GM12878 (cell line): Measurements from ENCODE around the gene E2F2. TPM values are rescaled to one million over a fixed set of nuclear protein-coding genes. Genes with fewer than 3 reads are reported as not detected.

Experiments used
- BACH1 ChIP-seq: fragments of 450-650 bp; IDR thresholded peaks from 2 replicates; pipeline ENCODE4 v1.6.1; 2017; ENCODE audit warnings: mild to moderate bottlenecking, borderline replicate concordance
- BCL11A ChIP-seq: IDR thresholded peaks from 2 replicates; pipeline ENCODE4 v1.6.1; 2011; ENCODE audit warnings: low read depth, low read length
- BHLHE40 ChIP-seq, 2 experiments: fragments of 450-650 bp in 1 of 2; IDR thresholded peaks; 2 replicates each; pipeline ENCODE4 v1.6.1; 2011 to 2017; ENCODE audit warnings: low read depth in 2 of 2, borderline replicate concordance in 1 of 2, improper control_type of control experiment in 1 of 2, low read length in 1 of 2, mild to moderate bottlenecking in 1 of 2
- CBFB ChIP-seq: IDR thresholded peaks from 2 replicates; pipeline ENCODE4 v1.6.1; 2016; ENCODE audit warnings: antibody characterized with exemption, low read depth
- CEBPB ChIP-seq, 2 experiments: fragments of 150-350 bp in 1 of 2; IDR thresholded peaks; 2 replicates each; pipeline ENCODE4 v1.6.1; 2012 to 2014; ENCODE audit warnings: low read depth in 2 of 2, low read length in 2 of 2, borderline replicate concordance in 1 of 2, inconsistent platforms in 1 of 2
- LARP7 ChIP-seq: fragments of 450-650 bp; IDR thresholded peaks from 2 replicates; pipeline ENCODE4 v1.6.1; 2017; ENCODE audit warnings: mild to moderate bottlenecking
- NFXL1 ChIP-seq: fragments of 450-650 bp; IDR thresholded peaks from 2 replicates; pipeline ENCODE4 v1.6.1; 2017; ENCODE audit warnings: antibody characterized with exemption, mild to moderate bottlenecking, borderline replicate concordance
- NR2F1 ChIP-seq: fragments of 450-650 bp; conservative IDR thresholded peaks from 2 replicates; pipeline ENCODE4 v1.6.1; 2017; ENCODE audit warnings: mild to moderate bottlenecking
- PAX5 ChIP-seq: IDR thresholded peaks from 2 replicates; pipeline ENCODE4 v1.6.1; 2011; ENCODE audit warnings: low read depth, low read length, borderline replicate concordance
- PRDM15 ChIP-seq: fragments of 450-650 bp; formaldehyde crosslinking; IDR thresholded peaks from 2 replicates; pipeline ENCODE4 v1.4.0; 2020; ENCODE audit warnings: mild to moderate bottlenecking, moderate library complexity
- RBBP5 ChIP-seq: fragments of 200-600 bp; sonication (generic); conservative IDR thresholded peaks from 2 replicates; pipeline ENCODE4 v1.6.1; 2016
- SMARCA5 ChIP-seq: fragments of 450-650 bp; IDR thresholded peaks from 2 replicates; pipeline ENCODE4 v1.6.1; 2017; ENCODE audit warnings: mild to moderate bottlenecking
- TCF12 ChIP-seq: IDR thresholded peaks from 2 replicates; pipeline ENCODE4 v1.6.1; 2011; ENCODE audit warnings: low read depth, mild to moderate bottlenecking, low read length
- ZBED1 ChIP-seq: IDR thresholded peaks from 2 replicates; pipeline ENCODE4 v1.6.1; 2016; ENCODE audit warnings: borderline replicate concordance
- polyA plus RNA-seq, 11 experiments: library from polyadenylated mRNA; depleted of rRNA in 4 of 11; unstranded in 6 of 11; stranded (reverse) in 5 of 11; fragments of >200 nt; fragmentation: Nextera tagmentation in 4 of 11; fragmentation: Illumina TruSeq in 1 of 11; extraction: Ambion mirVana in 4 of 11; extraction: Trizol in 1 of 11; gene quantifications; 1 replicate in 1 of 11; 2 replicates in 10 of 11; pipeline versions ENCODE4 v1.2.1 to v1.2.3, GENCODE V29; 2011 to 2016; ENCODE audit warnings: inconsistent platforms in 2 of 11, missing spikeins in 2 of 11, low read depth in 1 of 11
- total RNA-seq, 4 experiments: library from RNA; depleted of rRNA in 3 of 4; stranded (reverse); fragments of >200 nt in 3 of 4; fragmentation: Illumina TruSeq in 1 of 4; extraction: Trizol in 1 of 4; gene quantifications; 2 replicates each; pipeline versions ENCODE4 v1.2.1 to v1.2.3, GENCODE V29; 2013 to 2021
- TF ChIP-seq, protein P1 (sequence below): fragments of 450-650 bp; IDR thresholded peaks from 2 replicates; pipeline ENCODE4 v1.6.1; 2014; ENCODE audit warnings: mild to moderate bottlenecking
- TF ChIP-seq, protein P2 (sequence below): IDR thresholded peaks from 2 replicates; pipeline ENCODE4 v1.6.1; 2012; ENCODE audit warnings: low read depth, low read length, improper control_type of control experiment

E2F2 gene
- total and polyA plus RNA-seq, 10 of the 15 experiments (the other 5 are each of a cell fraction or from before 2014, with no cell fraction given): 3.8 to 27.2 (median 14.6) TPM

GRCh38 chr1:23558140-23558871 is 27.3 kb upstream of the E2F2 start (continued):
- peak; percentile 36; the same call in 1 of the 2 replicates for TF ChIP-seq BACH1
- no peak for TF ChIP-seq RBBP5
- no peak for TF ChIP-seq PRDM15 (CRISPR knock-in tag)
- TF ChIP-seq, protein P1, sequence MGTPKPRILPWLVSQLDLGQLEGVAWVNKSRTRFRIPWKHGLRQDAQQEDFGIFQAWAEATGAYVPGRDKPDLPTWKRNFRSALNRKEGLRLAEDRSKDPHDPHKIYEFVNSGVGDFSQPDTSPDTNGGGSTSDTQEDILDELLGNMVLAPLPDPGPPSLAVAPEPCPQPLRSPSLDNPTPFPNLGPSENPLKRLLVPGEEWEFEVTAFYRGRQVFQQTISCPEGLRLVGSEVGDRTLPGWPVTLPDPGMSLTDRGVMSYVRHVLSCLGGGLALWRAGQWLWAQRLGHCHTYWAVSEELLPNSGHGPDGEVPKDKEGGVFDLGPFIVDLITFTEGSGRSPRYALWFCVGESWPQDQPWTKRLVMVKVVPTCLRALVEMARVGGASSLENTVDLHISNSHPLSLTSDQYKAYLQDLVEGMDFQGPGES: no peak
- no peak for TF ChIP-seq ZBED1
- no peak for TF ChIP-seq SMARCA5
- TF ChIP-seq BHLHE40 (IDR thresholded peaks at IDR 0.05; ENCODE audit: borderline replicate concordance in 1 of 2, low read depth in 2 of 2, low read length in 1 of 2): peak; percentile 39 to 72; a peak in 3 of 4 replicates
- TF ChIP-seq NFXL1: no peak
- peak; percentile 36 for TF ChIP-seq TCF12
- TF ChIP-seq NR2F1: peak; percentile 25; the same call in 1 of the 2 replicates
- 0 out of 2 replicates have a peak, but pooled peaks have one; percentile 40 for TF ChIP-seq CBFB
- TF ChIP-seq, protein P2, sequence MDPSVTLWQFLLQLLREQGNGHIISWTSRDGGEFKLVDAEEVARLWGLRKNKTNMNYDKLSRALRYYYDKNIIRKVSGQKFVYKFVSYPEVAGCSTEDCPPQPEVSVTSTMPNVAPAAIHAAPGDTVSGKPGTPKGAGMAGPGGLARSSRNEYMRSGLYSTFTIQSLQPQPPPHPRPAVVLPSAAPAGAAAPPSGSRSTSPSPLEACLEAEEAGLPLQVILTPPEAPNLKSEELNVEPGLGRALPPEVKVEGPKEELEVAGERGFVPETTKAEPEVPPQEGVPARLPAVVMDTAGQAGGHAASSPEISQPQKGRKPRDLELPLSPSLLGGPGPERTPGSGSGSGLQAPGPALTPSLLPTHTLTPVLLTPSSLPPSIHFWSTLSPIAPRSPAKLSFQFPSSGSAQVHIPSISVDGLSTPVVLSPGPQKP: peak; percentile 30; the same call in 1 of the 2 replicates
- TF ChIP-seq CEBPB (IDR thresholded peaks at IDR 0.05; ENCODE audit: borderline replicate concordance in 1 of 2, low read depth in 2 of 2, low read length in 2 of 2): no peak
- peak; percentile 64; the same call in 1 of the 2 replicates for TF ChIP-seq PAX5
- 0 out of 2 replicates have a peak, but pooled peaks have one; percentile 8 for TF ChIP-seq BCL11A
- peak; percentile 38 for TF ChIP-seq LARP7
- TF ChIP-seq, all 136 proteins: peak for 24
